CD14-positive monocyte (primary cell): ENCODE results near the gene SETD3. TPM values are rescaled to one million over a fixed set of nuclear protein-coding genes. Genes with fewer than 3 reads are reported as not detected.

Experiments
- DNase-seq, 3 donors: peaks; one replicate each; pipeline ENCODE4 v3.0.0-alpha.2; 2011 to 2022
- H2AFZ ChIP-seq: 2 replicates; pipeline ENCODE4 v1.6.0; 2012; ENCODE audit warnings: mild to moderate bottlenecking, low read depth, low read length, inconsistent platforms; ENCODE audit not compliant: insufficient read depth, poor library complexity, severe bottlenecking
- H3K27ac ChIP-seq, 2 donors: 1 replicate in 1 of 2; 2 replicates in 1 of 2; pipeline ENCODE4 v1.5.1; 2012 to 2013; ENCODE audit warnings: low read length in 2 of 2, control low read depth in 1 of 2, inconsistent platforms in 1 of 2, low read depth in 1 of 2, mild to moderate bottlenecking in 1 of 2
- H3K27me3 ChIP-seq, 2 donors: one replicate each; pipeline versions ENCODE4 v1.6.0 to v1.6.1; 2011 to 2013; ENCODE audit warnings: low read length in 2 of 2; ENCODE audit not compliant: control insufficient read depth in 2 of 2, insufficient read depth in 2 of 2
- H3K36me3 ChIP-seq, 2 donors: replicated peaks in 1 of 2; 1 replicate in 1 of 2; 2 replicates in 1 of 2; pipeline versions ENCODE4 v1.5.1 to v1.6.1; 2012 to 2013; ENCODE audit warnings: low read length in 2 of 2, control low read depth in 1 of 2, inconsistent platforms in 1 of 2, mild to moderate bottlenecking in 1 of 2; ENCODE audit not compliant: insufficient read depth in 2 of 2, control insufficient read depth in 1 of 2
- H3K4me1 ChIP-seq, 2 donors: 1 replicate in 1 of 2; 2 replicates in 1 of 2; pipeline versions ENCODE4 v1.5.1 to v1.6.1; 2012 to 2013; ENCODE audit warnings: low read length in 2 of 2, control low read depth in 1 of 2, inconsistent platforms in 1 of 2, mild to moderate bottlenecking in 1 of 2, moderate library complexity in 1 of 2; ENCODE audit not compliant: insufficient read depth in 2 of 2, control insufficient read depth in 1 of 2
- H3K4me2 ChIP-seq: replicated peaks from 2 replicates; pipeline ENCODE3; 2012; ENCODE audit warnings: low read length, moderate library complexity, mild to moderate bottlenecking; ENCODE audit not compliant: poor library complexity, severe bottlenecking; ENCODE audit errors: extremely low read depth
- H3K4me3 ChIP-seq, 3 experiments: fragments of 200-600 bp in 1 of 3; sonication (generic) in 1 of 3; replicated peaks in 1 of 3; 1 replicate in 2 of 3; 2 replicates in 1 of 3; pipeline ENCODE4 v1.5.1; 2011 to 2013; ENCODE audit warnings: low read length in 3 of 3, mild to moderate bottlenecking in 3 of 3, control low read depth in 2 of 3, low read depth in 2 of 3, inconsistent platforms in 1 of 3, moderate library complexity in 1 of 3
- H3K79me2 ChIP-seq: 2 replicates; pipeline ENCODE4 v1.6.0; 2012; ENCODE audit warnings: mild to moderate bottlenecking, control low read depth, inconsistent platforms, low read length, moderate library complexity; ENCODE audit not compliant: insufficient read depth
- H3K9ac ChIP-seq: 2 replicates; pipeline ENCODE4 v1.6.0; 2017; ENCODE audit warnings: low read length, mild to moderate bottlenecking; ENCODE audit not compliant: insufficient read depth, poor library complexity, severe bottlenecking
- H3K9me3 ChIP-seq, 2 donors: replicated peaks in 1 of 2; 1 replicate in 1 of 2; 2 replicates in 1 of 2; pipeline versions ENCODE4 v1.5.1 to v1.6.1; 2012 to 2013; ENCODE audit warnings: low read length in 2 of 2, control low read depth in 1 of 2; ENCODE audit not compliant: control insufficient read depth in 1 of 2, insufficient read depth in 1 of 2
- H4K20me1 ChIP-seq: 2 replicates; pipeline ENCODE4 v1.6.0; 2012; ENCODE audit warnings: mild to moderate bottlenecking, low read length, control low read depth, moderate library complexity; ENCODE audit not compliant: insufficient read depth
- H3K27ac Mint-ChIP-seq, 7 donors: one replicate each; pipeline ENCODE4 v1.8.0; 2020; ENCODE audit warnings: mild to moderate bottlenecking in 7 of 7, mixed read lengths in 7 of 7, moderate library complexity in 6 of 7, inconsistent platforms in 2 of 7
- H3K27me3 Mint-ChIP-seq, 3 donors: one replicate each; pipeline ENCODE4 v1.8.0; 2021 to 2022; ENCODE audit warnings: low read depth in 3 of 3, mild to moderate bottlenecking in 3 of 3, mixed read lengths in 3 of 3, moderate library complexity in 3 of 3, inconsistent platforms in 1 of 3
- H3K36me3 Mint-ChIP-seq, 2 donors: one replicate each; pipeline ENCODE4 v1.8.0; 2020; ENCODE audit warnings: mixed read lengths in 2 of 2, inconsistent platforms in 1 of 2, mild to moderate bottlenecking in 1 of 2
- H3K4me1 Mint-ChIP-seq: one replicate; pipeline ENCODE4 v1.8.0; 2020; ENCODE audit warnings: mild to moderate bottlenecking, mixed read lengths
- H3K4me3 Mint-ChIP-seq, 2 donors: one replicate each; pipeline ENCODE4 v1.8.0; 2020; ENCODE audit warnings: mild to moderate bottlenecking in 2 of 2, mixed read lengths in 2 of 2, moderate library complexity in 1 of 2
- H3K9me3 Mint-ChIP-seq, 7 donors: one replicate each; pipeline ENCODE4 v1.8.0; 2020 to 2022; ENCODE audit warnings: mixed read lengths in 7 of 7, mild to moderate bottlenecking in 6 of 7, moderate library complexity in 6 of 7, inconsistent platforms in 2 of 7
- CTCF ChIP-seq: fragments of 200-600 bp; IDR thresholded peaks from one replicate; pipeline ENCODE4 v1.8.0; 2022; ENCODE audit warnings: antibody characterized with exemption, mild to moderate bottlenecking
- WGBS: methylation state at CpG from one replicate; pipeline ENCODE4 v1.1.5; 2013; ENCODE audit warnings: missing lambda C conversion rate; ENCODE audit not compliant: insufficient coverage; 5-methylcytosine and 5-hydroxymethylcytosine counted together
- intact Hi-C, 2 donors: fragments of 100-400 bp; cut with micrococcal nuclease; formaldehyde crosslinking; loops; one replicate each; pipeline versions ENCODE4 v1.15.0 to v1.15.1; 2023
- polyA plus RNA-seq, 3 donors: library from polyadenylated mRNA; depleted of rRNA in 1 of 3; unstranded in 2 of 3; stranded (reverse) in 1 of 3; fragments of 300-500 nt in 2 of 3; fragments of >200 nt in 1 of 3; fragmentation: Illumina TruSeq in 2 of 3; gene quantifications; 1 replicate in 2 of 3; 2 replicates in 1 of 3; pipeline ENCODE4 v1.2.3, GENCODE V29; 2012 to 2021

Gene SETD3
- polyA plus RNA-seq, 3 donors: 22.9 to 39.5 (median 38.7) TPM

GRCh38 chr14:99524091-99524661, 43.5 kb upstream of the SETD3 start:
- intact Hi-C loops: loop anchor here in 1 of 2 donors (5.0 kb wide), 1 partner anchor 358 kb away; no protein-coding TSS in a partner anchor
- Histone ChIP-seq H3K9me3 (no peaks in the 10 kb centered on the region), H3K4me3 (no peak overlapping the region), H2AFZ (no peak overlapping the region), H3K27me3 (no peaks in the 10 kb centered on the region), H3K4me1 (no peaks in the 10 kb centered on the region), H3K9ac (no peak overlapping the region), H3K4me2 (no peak overlapping the region), H3K27ac (no peak overlapping the region), H4K20me1 (no peaks in the 10 kb centered on the region), H3K79me2 (no peaks in the 10 kb centered on the region), H3K36me3 (no peaks in the 10 kb centered on the region)
- Mint-ChIP-seq H3K4me3 (no peak overlapping the region), H3K36me3 (no peaks in the 10 kb centered on the region), H3K9me3 (no peaks in the 10 kb centered on the region), H3K27ac (no peak overlapping the region), H3K27me3 (peaks cover 1 to 5% (median 3%) of the 10 kb centered on the region in 3 donors), H3K4me1 (no peaks in the 10 kb centered on the region)
- WGBS: 97% methylated on average over 7 of the region's 16 CpGs
- DNase-seq: no peak
- TF ChIP-seq CTCF: no peak

GRCh38 chr14:99523704-99524055, 43.0 kb upstream of the SETD3 start:
- no peaks in the 10 kb centered on the region for H3K79me2 ChIP-seq
- H2AFZ ChIP-seq: no peak overlapping the region
- no peaks in the 10 kb centered on the region for H3K4me1 ChIP-seq
- intact Hi-C loops: loop anchor here in 1 of 2 donors (5.0 kb wide), 1 partner anchor 359 kb away; no protein-coding TSS in a partner anchor
- no peak overlapping the region for H3K9ac ChIP-seq
- no peaks in the 10 kb centered on the region for H3K36me3 Mint-ChIP-seq
- no peaks in the 10 kb centered on the region for H3K4me1 Mint-ChIP-seq
- H3K4me2 ChIP-seq: no peak overlapping the region
- H3K36me3 ChIP-seq: no peaks in the 10 kb centered on the region
- no peak for TF ChIP-seq CTCF
- H3K9me3 ChIP-seq: no peaks in the 10 kb centered on the region
- no peak overlapping the region for H3K27ac Mint-ChIP-seq
- no peaks in the 10 kb centered on the region for H3K9me3 Mint-ChIP-seq
- H3K27me3 ChIP-seq: no peaks in the 10 kb centered on the region
- H4K20me1 ChIP-seq: no peaks in the 10 kb centered on the region
- H3K27me3 Mint-ChIP-seq: peaks cover 0 to 5% (median 3%) of the 10 kb centered on the region in 3 donors
- H3K4me3 ChIP-seq: no peak overlapping the region
- H3K4me3 Mint-ChIP-seq: no peak overlapping the region
- 82% methylated on average over 4 of the region's 5 CpGs for WGBS
- no peak overlapping the region for H3K27ac ChIP-seq
- no peak for DNase-seq
